Liver (tissue), 9 donors: ENCODE results near the gene PCNT. TPM values are rescaled to one million over a fixed set of nuclear protein-coding genes. Genes with fewer than 3 reads are reported as not detected.
"Not testable (repeated sequence)": the region's sequence is repeated elsewhere in the genome, so short reads cannot be mapped to it uniquely, and the experiment has no call there.

Experiments used
- DNase-seq: peaks from one replicate; pipeline ENCODE4 v3.0.0-alpha.2; 2017; ENCODE audit warnings: low spot score
- H3K27ac ChIP-seq, 2 donors: one replicate each; pipeline ENCODE4 v1.7.0; 2013; ENCODE audit warnings: inconsistent platforms in 2 of 2, low read length in 2 of 2, control low read depth in 1 of 2, low read depth in 1 of 2, mild to moderate bottlenecking in 1 of 2
- H3K27me3 ChIP-seq, 4 donors: one replicate each; pipeline versions ENCODE4 v1.6.1 to v1.7.0; 2013; ENCODE audit warnings: low read length in 3 of 4, inconsistent platforms in 1 of 4, mild to moderate bottlenecking in 1 of 4, moderate library complexity in 1 of 4; ENCODE audit not compliant: control insufficient read depth in 4 of 4, insufficient read depth in 4 of 4
- H3K36me3 ChIP-seq, 4 donors: one replicate each; pipeline versions ENCODE4 v1.6.1 to v1.7.0; 2013; ENCODE audit warnings: low read length in 3 of 4, mild to moderate bottlenecking in 3 of 4, low read depth in 1 of 4, moderate library complexity in 1 of 4; ENCODE audit not compliant: control insufficient read depth in 4 of 4, insufficient read depth in 3 of 4
- H3K4me1 ChIP-seq, 4 donors: one replicate each; pipeline versions ENCODE4 v1.6.1 to v1.7.0; 2013; ENCODE audit warnings: low read length in 3 of 4, mild to moderate bottlenecking in 3 of 4, moderate library complexity in 1 of 4; ENCODE audit not compliant: control insufficient read depth in 4 of 4, insufficient read depth in 4 of 4
- H3K4me3 ChIP-seq, 3 donors: one replicate each; pipeline versions ENCODE4 v1.6.1 to v1.7.0; 2013; ENCODE audit warnings: low read length in 3 of 3, control low read depth in 1 of 3, low read depth in 1 of 3, mild to moderate bottlenecking in 1 of 3
- H3K9ac ChIP-seq, 2 donors: one replicate each; pipeline ENCODE4 v1.7.0; 2013; ENCODE audit warnings: low read length in 2 of 2, mild to moderate bottlenecking in 2 of 2, moderate library complexity in 2 of 2, control low read depth in 1 of 2, low read depth in 1 of 2
- H3K9me3 ChIP-seq, 4 donors: one replicate each; pipeline versions ENCODE4 v1.6.1 to v1.7.0; 2013; ENCODE audit warnings: low read length in 3 of 4; ENCODE audit not compliant: control insufficient read depth in 4 of 4
- ATF3 ChIP-seq: IDR thresholded peaks from 2 replicates; pipeline ENCODE4 v1.6.1; 2016; ENCODE audit warnings: antibody characterized with exemption
- CTCF ChIP-seq: fragments of 150-350 bp; IDR thresholded peaks from 2 replicates; pipeline ENCODE4 v1.5.1; 2017; ENCODE audit warnings: improper control_type of control experiment, low read depth, low read length; ENCODE audit not compliant: missing input control
- EGR1 ChIP-seq, 2 donors: IDR thresholded peaks; 2 replicates each; pipeline ENCODE4 v1.6.1; 2016 to 2018; ENCODE audit warnings: antibody characterized with exemption in 2 of 2, low read depth in 2 of 2
- FOXA1 ChIP-seq: IDR thresholded peaks from 2 replicates; pipeline ENCODE4 v1.6.1; 2016; ENCODE audit warnings: antibody characterized with exemption
- FOXA2 ChIP-seq: IDR thresholded peaks from 2 replicates; pipeline ENCODE4 v1.6.1; 2016; ENCODE audit warnings: antibody characterized with exemption
- GABPA ChIP-seq, 2 donors: IDR thresholded peaks in 1 of 2; conservative IDR thresholded peaks in 1 of 2; 2 replicates each; pipeline ENCODE4 v1.6.1; 2016; ENCODE audit warnings: antibody characterized with exemption in 2 of 2, mild to moderate bottlenecking in 1 of 2, moderate library complexity in 1 of 2
- HNF4A ChIP-seq, 2 donors: conservative IDR thresholded peaks; 2 replicates each; pipeline ENCODE4 v1.6.1; 2016; ENCODE audit warnings: antibody characterized with exemption in 2 of 2, mild to moderate bottlenecking in 2 of 2
- HNF4G ChIP-seq: IDR thresholded peaks from 2 replicates; pipeline ENCODE4 v1.6.1; 2016; ENCODE audit warnings: antibody characterized with exemption
- JUND ChIP-seq, 2 donors: IDR thresholded peaks; 2 replicates each; pipeline ENCODE4 v1.6.1; 2016; ENCODE audit warnings: antibody characterized with exemption in 2 of 2
- MAX ChIP-seq: IDR thresholded peaks from 2 replicates; pipeline ENCODE4 v1.6.1; 2016; ENCODE audit warnings: antibody characterized with exemption
- NR2F2 ChIP-seq: IDR thresholded peaks from 2 replicates; pipeline ENCODE4 v1.6.1; 2016; ENCODE audit warnings: antibody characterized with exemption
- RAD21 ChIP-seq, 2 donors: IDR thresholded peaks; 2 replicates each; pipeline ENCODE4 v1.6.1; 2016; ENCODE audit warnings: antibody characterized with exemption in 2 of 2, mild to moderate bottlenecking in 2 of 2
- REST ChIP-seq: IDR thresholded peaks from 2 replicates; pipeline ENCODE4 v1.6.1; 2016; ENCODE audit warnings: antibody characterized with exemption, mild to moderate bottlenecking
- RXRA ChIP-seq, 2 donors: IDR thresholded peaks; 2 replicates each; pipeline ENCODE4 v1.6.1; 2017 to 2018; ENCODE audit warnings: antibody characterized with exemption in 2 of 2, mild to moderate bottlenecking in 1 of 2
- SP1 ChIP-seq: IDR thresholded peaks from 2 replicates; pipeline ENCODE4 v1.6.1; 2018; ENCODE audit warnings: antibody characterized with exemption, mild to moderate bottlenecking
- TAF1 ChIP-seq: conservative IDR thresholded peaks from 2 replicates; pipeline ENCODE4 v1.6.1; 2016; ENCODE audit warnings: antibody characterized with exemption, mild to moderate bottlenecking
- ZBTB33 ChIP-seq: IDR thresholded peaks from 2 replicates; pipeline ENCODE4 v1.6.1; 2016; ENCODE audit warnings: antibody characterized with exemption
- WGBS: extraction: QIAGEN DNeasy Blood & Tissue Kit; methylation state at CpG from one replicate; pipeline ENCODE4 v1.1.7; 2013; 5-methylcytosine and 5-hydroxymethylcytosine counted together
- polyA plus RNA-seq, 2 donors: library from polyadenylated mRNA; stranded (reverse) in 1 of 2; unstranded in 1 of 2; fragments of 200-250 nt in 1 of 2; fragments of >200 nt in 1 of 2; fragmentation: Nextera tagmentation in 1 of 2; extraction: Ambion mirVana in 1 of 2; gene quantifications; one replicate each; pipeline versions ENCODE4 v1.2.1 to v1.2.3, GENCODE V29; 2013 to 2015
- total RNA-seq, 2 donors: library from RNA; depleted of rRNA; stranded (reverse); fragments of >200 nt; gene quantifications; one replicate each; pipeline ENCODE4 v1.2.3, GENCODE V29; 2014
- donor health status: healthy.
- donor health status: healthy.
- donor health status: healthy.
- donor health status: healthy.
- donor health status: healthy.

The PCNT gene
- total and polyA plus RNA-seq, 4 donors, result 6.7 to 36.8 (median 15.2) TPM

GRCh38 chr21:46448108-46448507, 124.2 kb downstream of the PCNT start:
- Histone ChIP-seq H3K27ac (no peak overlapping the region), H3K9me3 (no peaks in the 10 kb centered on the region), H3K36me3 (peaks cover 0 to 9% (median under 1%) of the 10 kb centered on the region in 4 donors), H3K9ac (no peak overlapping the region), H3K4me1 (peaks cover 0 to 3% (median 0%) of the 10 kb centered on the region in 4 donors), H3K4me3 (no peak overlapping the region), H3K27me3 (no peaks in the 10 kb centered on the region)
- WGBS, result 67% methylated on average over 5 of the region's 5 CpGs
- TF ChIP-seq HNF4G (no peak), MAX (no peak), EGR1 (IDR thresholded peaks at IDR 0.05; ENCODE audit: low read depth in 2 of 2) (no peak), ATF3 (no peak), REST (no peak), FOXA1 (no peak), JUND (IDR thresholded peaks at IDR 0.05) (no peak), SP1 (no peak), RXRA (IDR thresholded peaks at IDR 0.05) (no peak), CTCF (no peak), RAD21 (IDR thresholded peaks at IDR 0.05) (no peak), GABPA (IDR thresholded peaks at IDR 0.05 in 1 of 2, conservative IDR thresholded peaks at IDR 0.05 in 1 of 2) (no peak), HNF4A (conservative IDR thresholded peaks at IDR 0.05) (no peak), NR2F2 (no peak), FOXA2 (no peak), ZBTB33 (no peak), TAF1 (no peak)
- no peak for DNase-seq

GRCh38 chr21:46448855-46449254, 124.9 kb downstream of the PCNT start:
- not testable (repeated sequence) for H3K27ac ChIP-seq

More at GRCh38 chr21:46448855-46449254, 124.9 kb downstream of the PCNT start:
- DNase-seq, H3K9ac ChIP-seq, H3K27me3 ChIP-seq, H3K4me1 ChIP-seq, H3K36me3 ChIP-seq, H3K9me3 ChIP-seq, H3K4me3 ChIP-seq: not testable (repeated sequence)
- WGBS, result 95% methylated on average over 6 of the region's 6 CpGs
